Jurkat, Clone E6-1 (cell line): Measurements from ENCODE around the gene ADAMTSL1.

Experiments
- DNase-seq: peaks from one replicate; pipeline ENCODE4 v3.0.0-alpha.2; 2011; ENCODE audit warnings: low read depth, low spot score
- H3K4me3 ChIP-seq: 2 replicates; pipeline ENCODE4 v1.5.1; 2011; ENCODE audit warnings: mild to moderate bottlenecking, low read length, control low read depth, moderate library complexity

The ADAMTSL1 gene

GRCh38 chr9:18805386-18805785 is 331.4 kb downstream of the ADAMTSL1 start:
- DNase-seq = no peak

DNA sequence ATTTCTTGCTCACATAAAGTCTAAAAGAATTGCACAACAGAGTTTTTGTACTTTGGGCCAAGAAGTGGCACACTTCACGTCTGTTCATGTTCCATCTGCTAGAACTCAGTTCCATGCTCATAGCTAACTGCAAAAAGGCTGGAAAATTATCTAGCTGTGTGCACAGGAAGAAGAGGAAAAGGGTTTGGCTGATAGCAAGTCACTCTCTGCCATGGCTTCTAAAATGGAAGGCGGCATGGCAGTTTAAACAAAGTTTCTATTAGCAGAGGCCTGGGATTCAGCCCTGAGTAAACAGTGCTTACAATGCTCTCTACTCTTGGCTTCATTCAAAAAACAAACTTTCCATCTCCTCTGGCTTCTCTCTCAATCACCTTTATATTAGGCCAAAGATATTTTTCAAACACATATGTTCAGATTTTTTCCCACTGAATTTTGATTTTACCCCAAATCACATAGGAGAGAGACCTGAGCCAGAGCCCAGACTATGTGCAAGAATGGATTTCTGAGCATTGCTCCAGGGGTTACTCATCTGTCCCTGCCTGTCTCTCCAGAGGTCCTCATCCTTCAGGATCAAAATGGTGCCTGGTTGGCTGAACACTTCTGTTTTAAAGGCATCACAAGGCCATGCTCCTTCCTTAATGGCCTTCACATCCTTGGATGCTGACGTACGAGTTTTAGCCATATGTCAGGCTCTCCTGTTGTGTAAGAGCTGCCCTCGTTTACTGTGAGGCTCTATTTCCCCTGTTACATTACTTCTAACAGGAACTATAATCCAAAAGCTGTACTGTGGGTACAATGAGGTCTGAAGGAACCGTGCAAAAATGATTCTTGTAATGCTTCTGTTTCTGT is 332.5 kb downstream of the ADAMTSL1 start:
- no peak for DNase-seq

More at GRCh38 chr9:18805386-18805785, 331.4 kb downstream of the ADAMTSL1 start:
- H3K4me3 ChIP-seq = no peak overlapping the region

DNA sequence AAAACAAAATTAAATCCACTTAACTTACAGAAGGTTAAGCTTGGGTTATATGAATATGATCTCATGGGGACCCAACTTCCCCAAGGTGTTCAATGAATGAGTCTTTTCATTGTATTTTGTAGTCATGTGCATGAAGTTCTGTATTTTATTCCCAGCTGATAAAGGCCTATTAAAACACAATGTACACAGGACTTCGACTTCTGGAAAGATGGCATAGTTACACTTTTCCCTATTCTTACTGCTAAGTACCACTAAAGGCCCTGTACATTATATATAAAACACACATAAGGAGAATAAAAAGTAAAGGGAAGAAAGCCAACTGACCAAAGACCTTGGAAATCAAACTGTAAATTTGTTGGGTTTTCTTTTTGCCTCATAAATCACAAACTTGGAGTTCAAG is 336.6 kb downstream of the ADAMTSL1 start:
- H3K4me3 ChIP-seq = no peak overlapping the region
- DNase-seq = no peak

More for the DNA sequence above, 332.5 kb downstream of the ADAMTSL1 start:
- H3K4me3 ChIP-seq = no peak overlapping the region

DNA sequence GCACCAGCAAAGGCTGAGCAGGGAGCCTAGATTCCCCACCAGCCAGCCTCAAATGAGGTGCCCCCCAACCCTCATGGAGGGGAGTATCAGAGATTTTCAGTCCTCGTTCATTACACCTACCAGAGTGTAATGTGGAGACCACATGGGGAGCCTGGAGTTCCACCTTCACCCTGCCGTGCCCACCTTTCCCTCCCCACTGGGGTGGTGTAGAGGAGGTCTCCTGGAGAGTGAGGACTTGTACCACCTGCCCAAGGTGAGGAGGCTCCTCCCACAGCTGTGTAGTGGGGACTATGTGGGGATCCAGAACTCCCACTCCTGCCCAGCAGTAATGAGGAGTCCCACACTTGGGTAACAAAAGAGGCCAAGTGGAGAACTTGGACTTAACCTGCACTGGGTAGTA is 337.2 kb downstream of the ADAMTSL1 start:
- H3K4me3 ChIP-seq = no peak overlapping the region
- no peak for DNase-seq

DNA sequence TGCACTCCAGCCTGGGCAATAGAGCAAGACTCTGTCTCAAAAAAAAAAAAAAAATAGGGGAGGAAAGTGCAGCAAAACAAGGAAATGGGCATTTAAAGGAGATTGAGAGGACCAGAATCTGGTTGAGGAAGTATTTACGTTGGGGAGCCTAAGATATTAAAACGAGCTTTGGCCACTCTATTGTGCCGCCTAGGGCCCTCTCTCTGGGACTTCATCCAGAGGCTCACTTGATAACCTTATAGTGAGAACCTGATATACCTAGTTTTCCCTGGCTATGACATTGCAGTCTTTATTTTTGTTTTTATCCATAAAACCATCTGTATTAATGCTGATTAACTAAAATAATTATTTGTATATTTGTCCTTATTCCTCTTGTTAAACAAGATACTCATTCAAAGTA is 345.5 kb downstream of the ADAMTSL1 start:
- DNase-seq = no peak
- H3K4me3 ChIP-seq = no peak overlapping the region

DNA sequence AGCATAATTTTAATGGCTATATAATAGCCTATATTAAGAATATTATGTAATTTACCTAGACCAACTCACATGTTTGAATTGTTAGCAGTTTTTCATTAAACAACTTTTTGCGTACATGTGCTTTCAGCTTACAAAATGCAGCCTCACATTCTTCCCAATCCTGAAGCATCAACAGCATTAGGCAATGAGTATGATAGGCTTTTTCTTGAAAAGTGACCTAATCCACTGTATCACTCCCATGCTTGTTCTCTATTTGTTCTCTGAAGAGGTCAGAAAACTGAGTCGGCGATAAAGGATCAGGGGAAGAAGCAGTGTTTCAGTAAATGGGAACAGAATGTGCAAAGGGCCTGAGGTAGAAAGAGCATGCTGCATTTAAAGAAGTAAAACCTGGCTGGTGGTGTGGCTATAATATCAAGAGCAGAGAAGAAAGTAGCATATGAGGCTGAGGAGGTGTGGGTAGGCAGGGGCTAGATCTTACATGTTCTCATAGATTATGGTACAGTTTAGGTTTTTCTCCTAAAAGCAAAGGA is 346.7 kb downstream of the ADAMTSL1 start:
- DNase-seq = no peak
- no peak overlapping the region for H3K4me3 ChIP-seq

GRCh38 chr9:18821788-18822187 is 347.8 kb downstream of the ADAMTSL1 start:
- H3K4me3 ChIP-seq = no peak overlapping the region
- DNase-seq = no peak

- H3K4me3 ChIP-seq = no peak overlapping the region
- DNase-seq = no peak
Observed at GRCh38 chr9:18822850-18823249, 348.9 kb downstream of the ADAMTSL1 start.

GRCh38 chr9:18824095-18824666 is 350.2 kb downstream of the ADAMTSL1 start:
- DNase-seq = no peak
- H3K4me3 ChIP-seq = no peak overlapping the region

- peak; percentile 69 for DNase-seq
- no peak overlapping the region for H3K4me3 ChIP-seq
Observed at GRCh38 chr9:18825656-18826170, 351.8 kb downstream of the ADAMTSL1 start.

DNA sequence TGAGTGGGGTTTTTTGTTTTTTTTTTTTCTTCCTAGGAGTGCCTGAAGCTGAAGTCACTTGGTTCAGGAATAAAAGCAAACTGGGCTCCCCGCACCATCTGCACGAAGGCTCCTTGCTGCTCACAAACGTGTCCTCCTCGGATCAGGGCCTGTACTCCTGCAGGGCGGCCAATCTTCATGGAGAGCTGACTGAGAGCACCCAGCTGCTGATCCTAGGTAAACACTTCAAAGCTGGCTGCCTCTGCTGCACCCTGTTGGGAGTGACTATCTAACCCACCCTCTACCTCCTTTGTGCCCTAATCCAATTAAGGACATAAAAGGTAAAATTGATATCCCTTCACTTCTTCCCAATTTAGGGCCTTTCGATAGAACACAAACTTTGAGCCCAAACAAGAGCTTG is 352.3 kb downstream of the ADAMTSL1 start:
- no peak overlapping the region for H3K4me3 ChIP-seq
- DNase-seq = no peak

DNA sequence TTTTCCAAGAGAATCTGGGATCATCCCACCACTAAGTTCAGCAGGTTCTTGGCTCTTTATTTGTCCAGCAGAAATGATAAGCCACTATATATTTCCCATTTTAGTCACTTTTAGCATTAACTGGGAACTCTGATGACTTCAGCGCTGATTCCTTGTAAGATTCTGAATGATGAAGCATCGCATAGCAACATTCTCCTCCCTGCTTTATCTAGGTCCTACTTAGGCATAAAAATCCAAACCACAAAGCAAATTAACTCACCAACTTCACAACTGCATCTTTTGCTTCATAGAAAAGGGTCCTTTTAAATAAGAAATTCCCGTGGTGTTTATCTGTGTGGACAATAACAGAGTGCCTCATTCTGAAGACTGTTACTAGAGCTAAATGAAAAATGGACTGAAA is 355.1 kb downstream of the ADAMTSL1 start:
- DNase-seq = no peak
- H3K4me3 ChIP-seq = no peak overlapping the region

GRCh38 chr9:18829873-18830272 is 355.9 kb downstream of the ADAMTSL1 start:
- H3K4me3 ChIP-seq = no peak overlapping the region
- no peak for DNase-seq

GRCh38 chr9:18834740-18835361 is 360.9 kb downstream of the ADAMTSL1 start:
- H3K4me3 ChIP-seq = no peak overlapping the region
- no peak for DNase-seq

DNA sequence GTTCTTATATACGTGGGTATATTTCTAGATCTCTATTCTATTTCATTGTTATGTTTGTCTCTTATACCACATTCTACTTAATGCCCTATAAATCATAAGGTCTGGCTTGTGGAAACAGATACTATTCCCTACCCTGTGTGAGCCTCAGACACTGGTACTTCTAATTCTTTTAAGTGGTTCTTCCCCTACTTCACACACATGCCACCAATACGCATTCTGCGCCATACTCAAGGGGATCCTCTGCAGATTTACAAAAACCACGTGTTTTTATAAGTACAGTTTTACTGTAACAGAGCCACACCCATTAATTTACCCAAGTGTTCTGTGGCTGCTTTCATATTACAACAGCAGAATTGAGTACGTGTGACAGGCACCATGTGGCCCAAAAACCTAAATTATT is 363.4 kb downstream of the ADAMTSL1 start:
- DNase-seq = peak; percentile 51
- H3K4me3 ChIP-seq = no peak overlapping the region

DNA sequence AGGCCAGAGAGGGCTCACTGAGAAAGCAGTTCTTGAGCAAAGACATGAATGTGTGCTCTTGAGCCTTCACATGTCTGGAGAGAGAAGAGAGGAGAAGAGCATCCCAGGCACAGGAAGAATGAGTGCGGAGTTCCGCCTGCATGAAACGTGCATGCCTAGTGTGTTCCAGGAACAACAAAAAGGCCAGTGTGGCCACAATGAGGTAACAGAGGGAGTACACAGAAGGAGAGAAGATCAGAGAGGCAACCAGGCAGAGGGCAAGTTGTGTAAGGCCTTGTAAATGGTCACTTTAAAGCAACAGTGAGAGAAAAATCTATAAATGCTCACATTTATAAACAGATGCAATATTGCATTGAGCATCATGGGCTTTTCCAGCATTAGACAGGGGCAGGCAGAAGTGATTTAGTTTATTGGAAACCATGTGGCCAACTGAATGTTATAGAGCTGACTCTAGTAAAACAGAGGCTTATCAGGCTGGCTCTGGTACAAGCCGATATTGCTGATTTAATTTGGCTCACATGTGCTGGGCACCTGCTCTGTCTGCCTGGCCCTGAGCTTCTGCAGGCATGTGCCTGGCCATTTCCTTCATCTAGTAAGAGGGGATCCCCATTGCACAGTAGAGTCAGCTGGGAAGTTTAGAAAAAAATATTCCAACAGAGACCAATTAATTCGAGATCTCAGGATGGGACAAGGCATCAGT is 373.8 kb downstream of the ADAMTSL1 start:
- DNase-seq = no peak
- no peak overlapping the region for H3K4me3 ChIP-seq

DNA sequence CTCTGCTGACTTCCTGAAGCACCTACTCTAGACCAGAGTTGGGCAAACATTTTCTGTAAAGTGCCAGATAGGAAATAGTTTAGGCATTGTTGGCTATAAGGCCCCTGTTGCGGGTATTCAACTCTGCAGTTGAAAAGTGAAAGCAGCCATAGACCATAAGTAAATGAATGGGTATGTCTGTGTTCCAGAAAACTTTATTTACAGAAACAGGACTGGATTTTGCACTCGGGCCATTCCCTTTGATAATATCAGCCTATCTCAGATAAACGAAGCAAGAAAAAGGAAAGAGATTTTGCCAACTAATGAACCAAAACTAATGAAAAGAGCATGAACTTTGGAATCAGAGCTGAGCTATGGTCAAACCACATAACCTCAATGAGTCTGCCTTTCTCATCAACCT is 374.7 kb downstream of the ADAMTSL1 start:
- no peak for DNase-seq
- no peak overlapping the region for H3K4me3 ChIP-seq

- DNase-seq = no peak
- H3K4me3 ChIP-seq = no peak overlapping the region
Observed at GRCh38 chr9:18849270-18849669, 375.3 kb downstream of the ADAMTSL1 start.

DNA sequence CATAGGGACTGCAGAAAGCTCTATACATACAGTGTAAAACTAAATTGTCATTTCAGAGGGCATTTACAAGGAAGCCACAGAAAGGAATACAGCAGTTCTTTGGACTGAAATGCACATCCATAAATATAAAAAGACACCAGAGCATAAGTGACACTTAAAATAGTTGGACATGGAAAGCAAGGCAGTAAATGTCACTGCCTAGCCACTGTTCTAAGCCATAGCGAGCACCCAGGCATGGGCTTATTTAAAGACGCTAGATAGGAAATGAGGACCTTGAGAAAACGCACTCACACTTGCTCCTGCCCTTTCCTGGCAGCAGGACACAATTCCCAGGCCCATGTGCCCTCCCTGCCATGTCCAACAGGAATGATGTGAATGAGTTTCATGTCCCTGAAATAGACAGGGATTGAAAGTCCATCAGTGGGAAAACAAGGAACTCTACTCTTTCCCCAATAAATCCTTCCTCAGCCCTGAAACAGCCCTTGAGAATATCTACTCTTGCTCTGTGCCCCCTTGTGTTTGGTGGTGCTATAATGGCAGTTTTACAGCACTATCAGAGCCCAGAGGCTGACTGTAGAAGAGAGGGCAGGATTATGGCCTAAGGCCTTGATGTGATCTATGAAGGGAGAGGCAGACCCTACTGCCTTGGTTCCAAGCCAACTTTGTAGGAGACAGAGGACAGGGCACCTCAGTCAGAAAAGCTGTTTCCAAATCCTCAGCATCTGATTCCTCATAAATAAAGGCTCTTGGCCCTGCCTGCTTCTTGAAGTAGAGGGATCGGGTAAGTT is 376.1 kb downstream of the ADAMTSL1 start:
- no peak for DNase-seq

More for the DNA sequence above, 376.1 kb downstream of the ADAMTSL1 start:
- H3K4me3 ChIP-seq = no peak overlapping the region
